HG03139 (cell line): ENCODE measurements around the gene CREB3L4.

ENCODE experiments used
- ATAC-seq: cut with Tn5 transposase; IDR thresholded peaks from one replicate; pipeline ENCODE4 v1.9.1; 2021; ENCODE audit not compliant: unreplicated experiment

Gene CREB3L4

GRCh38 chr1:153967107-153967999 lies at the start of gene CREB3L4:
Gene CREB3L4 (plus strand): TSS chr1:153967902. CDS start chr1:153968526, 624 bp downstream.
- ATAC-seq = peak; percentile 52

- ATAC-seq = no peak
These were observed 47.5 kb upstream of the CREB3L4 start for GRCh38 chr1:153919876-153920852.

- ATAC-seq = no peak
These were observed 46.5 kb upstream of the CREB3L4 start for GRCh38 chr1:153921080-153921802.

GRCh38 chr1:153921803-153922075 lies 46.0 kb upstream of the CREB3L4 start:
- no peak for ATAC-seq

GRCh38 chr1:153922076-153922971 lies 45.4 kb upstream of the CREB3L4 start:
- peak; percentile 18 for ATAC-seq

- peak; percentile 88 for ATAC-seq
These were observed 44.5 kb upstream of the CREB3L4 start, which contains the start of gene GATAD2B for GRCh38 chr1:153922972-153923925. Gene GATAD2B (minus strand): TSS chr1:153922972. CDS start chr1:153828347, 94,625 bp downstream.

- ATAC-seq = no peak
These were observed 41.3 kb upstream of the CREB3L4 start for GRCh38 chr1:153926405-153926804.

- ATAC-seq = no peak
These were observed 39.5 kb upstream of the CREB3L4 start for GRCh38 chr1:153928245-153928644.

- no peak for ATAC-seq
These were observed 38.8 kb upstream of the CREB3L4 start for GRCh38 chr1:153928791-153929341.

GRCh38 chr1:153929426-153929825 lies 38.3 kb upstream of the CREB3L4 start:
- ATAC-seq = no peak

GRCh38 chr1:153929981-153930948 lies 37.4 kb upstream of the CREB3L4 start:
- ATAC-seq = no peak

GRCh38 chr1:153932156-153933131 lies 35.3 kb upstream of the CREB3L4 start:
- no peak for ATAC-seq

- no peak for ATAC-seq
These were observed 34.3 kb upstream of the CREB3L4 start for GRCh38 chr1:153933430-153933829.

GRCh38 chr1:153933955-153934354 lies 33.7 kb upstream of the CREB3L4 start:
- no peak for ATAC-seq

GRCh38 chr1:153934746-153935145 lies 33.0 kb upstream of the CREB3L4 start:
- no peak for ATAC-seq
